HEK293 (cell line): ENCODE data around the gene COX6A2.

ENCODE experiments used
- CTCF ChIA-PET: fragments of 350-600 bp; formaldehyde crosslinking; extraction: SDS; loops from one replicate; lab custom pipeline; 2021; ENCODE audit warnings: antibody characterized with exemption; lab: Yijun Ruan, JAX
- POLR2A ChIA-PET: fragments of 300-600 bp; formaldehyde crosslinking; extraction: SDS; loops from one replicate; lab custom pipeline; 2020; ENCODE audit warnings: antibody characterized with exemption, inconsistent platforms; lab: Yijun Ruan, JAX
- H3K27ac ChIP-seq: fragments of 200-500 bp; sonication (Bioruptor generic); 2 replicates; pipeline ENCODE4 v1.5.1; 2014; ENCODE audit warnings: low read depth, low read length, control low read depth, inconsistent platforms; ENCODE audit errors: extremely low read depth
- H3K36me3 ChIP-seq, 2 experiments: fragments of 200-500 bp in 1 of 2; sonication (Bioruptor generic) in 1 of 2; 1 replicate in 1 of 2; 2 replicates in 1 of 2; pipeline ENCODE4 v1.5.1; 2014 to 2017; ENCODE audit warnings: inconsistent platforms in 2 of 2, low read length in 2 of 2; ENCODE audit not compliant: control insufficient read depth in 2 of 2, insufficient read depth in 1 of 2
- H3K4me1 ChIP-seq: fragments of 200-500 bp; sonication (Bioruptor generic); 2 replicates; pipeline ENCODE4 v1.5.1; 2014; ENCODE audit warnings: mild to moderate bottlenecking, low read length, inconsistent platforms; ENCODE audit not compliant: control insufficient read depth, insufficient read depth
- H3K4me3 ChIP-seq: 2 replicates; pipeline ENCODE4 v1.5.1; 2011; ENCODE audit warnings: low read depth, mild to moderate bottlenecking, control low read depth, low read length, moderate library complexity
- H3K9me3 ChIP-seq: fragments of 200-500 bp; sonication (Bioruptor generic); 2 replicates; pipeline ENCODE4 v1.5.1; 2014; ENCODE audit warnings: low read depth, low read length, inconsistent platforms; ENCODE audit not compliant: control insufficient read depth, insufficient read depth
- CTCF ChIP-seq: fragments of 450-650 bp; formaldehyde crosslinking; IDR thresholded peaks from 2 replicates; pipeline ENCODE4 v1.5.1; 2016; ENCODE audit warnings: missing biosample characterization, missing genetic modification characterization
- INSM2 ChIP-seq: fragments of 450-650 bp; formaldehyde crosslinking; IDR thresholded peaks from 2 replicates; pipeline ENCODE4 v1.5.1; 2016; ENCODE audit warnings: missing biosample characterization, missing genetic modification characterization
- KLF7 ChIP-seq: fragments of 450-650 bp; formaldehyde crosslinking; IDR thresholded peaks from 2 replicates; pipeline ENCODE4 v1.5.1; 2016; ENCODE audit warnings: missing biosample characterization, missing genetic modification characterization, borderline replicate concordance
- MYNN ChIP-seq: fragments of 450-650 bp; formaldehyde crosslinking; IDR thresholded peaks from 2 replicates; pipeline ENCODE4 v1.5.1; 2016; ENCODE audit warnings: missing biosample characterization, missing genetic modification characterization, borderline replicate concordance
- PBX3 ChIP-seq: sonication (generic); formaldehyde crosslinking; IDR thresholded peaks from 2 replicates; pipeline ENCODE4 v1.8.1; 2022; ENCODE audit warnings: mild to moderate bottlenecking, moderate library complexity, missing genetic modification reagents
- RBAK ChIP-seq: fragments of 450-650 bp; formaldehyde crosslinking; IDR thresholded peaks from 2 replicates; pipeline ENCODE4 v1.5.1; 2016; ENCODE audit warnings: missing biosample characterization, missing genetic modification characterization
- SCRT2 ChIP-seq: fragments of 450-650 bp; formaldehyde crosslinking; IDR thresholded peaks from 2 replicates; pipeline ENCODE4 v1.5.1; 2016; ENCODE audit warnings: missing biosample characterization, missing genetic modification characterization
- TSHZ1 ChIP-seq: fragments of 450-650 bp; formaldehyde crosslinking; IDR thresholded peaks from 2 replicates; pipeline ENCODE4 v1.5.1; 2016; ENCODE audit warnings: missing biosample characterization, missing genetic modification characterization, borderline replicate concordance
- YY2 ChIP-seq: fragments of 450-650 bp; formaldehyde crosslinking; IDR thresholded peaks from 2 replicates; pipeline ENCODE4 v1.5.1; 2016; ENCODE audit warnings: missing biosample characterization, missing genetic modification characterization
- ZBTB48 ChIP-seq: fragments of 450-650 bp; formaldehyde crosslinking; IDR thresholded peaks from 2 replicates; pipeline ENCODE4 v1.5.1; 2016; ENCODE audit warnings: missing biosample characterization, missing genetic modification characterization
- ZFHX2 ChIP-seq: fragments of 450-650 bp; formaldehyde crosslinking; conservative IDR thresholded peaks from 2 replicates; pipeline ENCODE4 v1.5.1; 2016; ENCODE audit warnings: missing biosample characterization, missing genetic modification characterization
- ZNF133 ChIP-seq: fragments of 450-650 bp; formaldehyde crosslinking; IDR thresholded peaks from 2 replicates; pipeline ENCODE4 v1.5.1; 2016; ENCODE audit warnings: missing biosample characterization, missing genetic modification characterization
- ZNF155 ChIP-seq: fragments of 450-650 bp; formaldehyde crosslinking; IDR thresholded peaks from 2 replicates; pipeline ENCODE4 v1.5.1; 2016; ENCODE audit warnings: missing biosample characterization, missing genetic modification characterization
- ZNF169 ChIP-seq: fragments of 450-650 bp; formaldehyde crosslinking; IDR thresholded peaks from 2 replicates; pipeline ENCODE4 v1.5.1; 2016; ENCODE audit warnings: missing biosample characterization, missing genetic modification characterization
- ZNF214 ChIP-seq: fragments of 450-650 bp; formaldehyde crosslinking; IDR thresholded peaks from 2 replicates; pipeline ENCODE4 v1.5.1; 2017; ENCODE audit warnings: missing biosample characterization, mild to moderate bottlenecking, missing genetic modification characterization, borderline replicate concordance
- ZNF23 ChIP-seq: fragments of 450-650 bp; formaldehyde crosslinking; IDR thresholded peaks from 2 replicates; pipeline ENCODE4 v1.5.1; 2016; ENCODE audit warnings: missing biosample characterization, missing genetic modification characterization, borderline replicate concordance
- ZNF354C ChIP-seq: fragments of 450-650 bp; formaldehyde crosslinking; IDR thresholded peaks from 2 replicates; pipeline ENCODE4 v1.5.1; 2016; ENCODE audit warnings: missing biosample characterization, missing genetic modification characterization, low read depth, borderline replicate concordance
- ZNF362 ChIP-seq: fragments of 450-650 bp; formaldehyde crosslinking; IDR thresholded peaks from 2 replicates; pipeline ENCODE4 v1.5.1; 2016; ENCODE audit warnings: missing biosample characterization, missing genetic modification characterization
- ZNF488 ChIP-seq: fragments of 450-650 bp; formaldehyde crosslinking; IDR thresholded peaks from 2 replicates; pipeline ENCODE4 v1.5.1; 2016; ENCODE audit warnings: missing biosample characterization, missing genetic modification characterization
- ZNF623 ChIP-seq: fragments of 450-650 bp; formaldehyde crosslinking; IDR thresholded peaks from 2 replicates; pipeline ENCODE4 v1.5.1; 2016; ENCODE audit warnings: missing biosample characterization, missing genetic modification characterization
- ZNF626 ChIP-seq: fragments of 450-650 bp; sonication (Bioruptor Pico); formaldehyde crosslinking; IDR thresholded peaks from 2 replicates; pipeline ENCODE4 v1.5.1; 2018; ENCODE audit warnings: missing biosample characterization, missing genetic modification characterization, inconsistent platforms

The COX6A2 gene

GRCh38 chr16:31390504-31391041 lies 37.6 kb downstream of the COX6A2 start (continued):
- TF ChIP-seq ZNF133 (tag by site-specific recombination) (no peak), TSHZ1 (tag by site-specific recombination) (no peak), ZNF23 (tag by site-specific recombination) (no peak)

GRCh38 chr16:31388535-31388934 lies 39.6 kb downstream of the COX6A2 start:
- CTCF ChIA-PET, result interaction anchor here (0.6 kb wide), 2 partner anchors 24 to 196 kb away, joined by 3 to 4 read pairs; no protein-coding TSS in a partner anchor
- POLR2A ChIA-PET, result no interaction called here
- TF ChIP-seq KLF7 (tag by site-specific recombination) (no peak), ZNF626 (tag by site-specific recombination) (no peak), ZNF155 (tag by site-specific recombination) (no peak), CTCF (tag by site-specific recombination) (no peak), INSM2 (tag by site-specific recombination) (no peak), ZNF354C (no peak), ZNF169 (tag by site-specific recombination) (no peak), YY2 (tag by site-specific recombination) (no peak), ZFHX2 (tag by site-specific recombination) (no peak)

GRCh38 chr16:31386157-31386984 lies 41.8 kb downstream of the COX6A2 start:
- Histone ChIP-seq H3K9me3 (no peaks in the 10 kb centered on the region), H3K4me3 (no peak overlapping the region), H3K36me3 (no peaks in the 10 kb centered on the region), H3K27ac (no peak overlapping the region), H3K4me1 (peaks cover 7% of the 10 kb centered on the region)
- ChIA-PET CTCF (interaction anchor here (0.6 to 1.4 kb wide), 6 partner anchors 9 to 482 kb away, joined by 3 to 6 read pairs (median 4); partner anchors contain the start of genes HSD3B7 and ZNF843), POLR2A (interaction anchor here (2.0 kb wide), 1 partner anchor 42 kb away, joined by 4 read pairs; the partner anchor contains the start of gene COX6A2)
- TF ChIP-seq ZNF214 (tag by site-specific recombination) (no peak), SCRT2 (tag by site-specific recombination) (peak; percentile 77), PBX3 (CRISPR knock-in tag) (no peak), ZNF488 (tag by site-specific recombination) (no peak), ZFHX2 (tag by site-specific recombination) (peak; percentile 38), MYNN (tag by site-specific recombination) (peak; percentile 80), ZBTB48 (tag by site-specific recombination) (no peak), ZNF623 (tag by site-specific recombination) (no peak), RBAK (tag by site-specific recombination) (no peak), ZNF362 (0 out of 2 replicates have a peak, but pooled peaks have one; percentile 56)

More at GRCh38 chr16:31388535-31388934, 39.6 kb downstream of the COX6A2 start:
- Histone ChIP-seq H3K27ac (no peak overlapping the region), H3K4me3 (no peak overlapping the region), H3K4me1 (peaks cover 7% of the 10 kb centered on the region), H3K36me3 (no peaks in the 10 kb centered on the region), H3K9me3 (no peaks in the 10 kb centered on the region)
